HG03064 (cell line): ENCODE results near the gene FAM174C.
"Not testable (repeated sequence)": the region's sequence is repeated elsewhere in the genome, so short reads cannot be mapped to it uniquely, and the experiment has no call there.

Experiments
- ATAC-seq: cut with Tn5 transposase; IDR thresholded peaks from one replicate; pipeline ENCODE4 v1.9.1; 2021; ENCODE audit warnings: low read depth; ENCODE audit not compliant: unreplicated experiment

Gene FAM174C

DNA sequence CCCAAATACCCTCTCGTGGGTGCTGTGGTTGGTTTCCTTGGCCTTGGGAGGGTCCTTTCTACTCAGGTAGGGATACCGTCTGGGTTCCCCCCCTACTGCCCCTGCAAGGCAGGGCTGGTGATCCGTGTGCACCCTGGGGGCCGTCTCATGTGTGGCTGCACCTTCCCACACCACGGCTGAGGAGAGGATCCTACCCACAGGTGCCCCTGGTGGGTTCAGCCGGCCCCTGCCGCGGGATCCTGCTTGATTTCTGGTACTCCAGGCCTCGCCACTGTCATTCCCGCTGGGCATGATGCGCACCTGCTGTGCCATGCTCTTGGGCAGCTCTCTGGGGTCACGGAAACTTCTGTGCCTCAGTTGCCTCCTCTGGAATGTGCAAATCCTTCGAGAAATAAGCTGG lies 41.1 kb downstream of the FAM174C start:
- no peak for ATAC-seq

DNA sequence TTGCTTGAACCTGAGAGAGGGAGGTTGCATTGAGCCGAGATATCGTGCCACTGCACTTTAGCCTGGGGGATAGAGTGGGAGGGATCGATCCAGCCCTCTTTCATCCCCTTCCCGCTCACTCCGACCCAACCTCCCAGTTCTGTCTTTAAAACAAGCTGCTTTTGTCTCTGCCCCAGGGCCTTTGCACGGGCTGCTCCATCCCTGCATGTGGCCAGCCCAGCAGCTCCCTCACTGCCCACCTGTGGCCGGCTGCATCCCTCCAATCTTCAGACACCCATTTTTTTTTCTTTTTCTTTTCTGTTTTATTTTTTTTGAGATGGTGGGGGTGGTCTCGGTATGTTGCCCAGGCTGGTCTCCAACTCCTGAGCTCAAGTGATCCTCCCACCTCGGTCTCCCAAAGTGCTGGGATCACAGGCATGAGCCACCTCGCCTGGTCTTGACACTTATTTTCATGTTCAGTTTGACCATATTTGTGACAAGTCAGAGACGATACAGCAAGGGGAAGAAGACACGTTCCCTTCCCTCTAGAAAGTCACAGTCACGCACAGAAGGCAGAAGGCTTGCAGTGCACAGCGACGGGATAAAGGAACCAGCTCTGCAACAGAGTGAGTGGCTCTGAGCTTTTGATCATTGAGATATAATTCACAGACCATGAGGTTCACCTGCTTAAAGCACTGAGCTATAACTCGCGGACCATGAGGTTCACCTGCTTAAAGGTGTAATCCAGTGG lies 42.1 kb downstream of the FAM174C start:
- ATAC-seq = no peak

DNA sequence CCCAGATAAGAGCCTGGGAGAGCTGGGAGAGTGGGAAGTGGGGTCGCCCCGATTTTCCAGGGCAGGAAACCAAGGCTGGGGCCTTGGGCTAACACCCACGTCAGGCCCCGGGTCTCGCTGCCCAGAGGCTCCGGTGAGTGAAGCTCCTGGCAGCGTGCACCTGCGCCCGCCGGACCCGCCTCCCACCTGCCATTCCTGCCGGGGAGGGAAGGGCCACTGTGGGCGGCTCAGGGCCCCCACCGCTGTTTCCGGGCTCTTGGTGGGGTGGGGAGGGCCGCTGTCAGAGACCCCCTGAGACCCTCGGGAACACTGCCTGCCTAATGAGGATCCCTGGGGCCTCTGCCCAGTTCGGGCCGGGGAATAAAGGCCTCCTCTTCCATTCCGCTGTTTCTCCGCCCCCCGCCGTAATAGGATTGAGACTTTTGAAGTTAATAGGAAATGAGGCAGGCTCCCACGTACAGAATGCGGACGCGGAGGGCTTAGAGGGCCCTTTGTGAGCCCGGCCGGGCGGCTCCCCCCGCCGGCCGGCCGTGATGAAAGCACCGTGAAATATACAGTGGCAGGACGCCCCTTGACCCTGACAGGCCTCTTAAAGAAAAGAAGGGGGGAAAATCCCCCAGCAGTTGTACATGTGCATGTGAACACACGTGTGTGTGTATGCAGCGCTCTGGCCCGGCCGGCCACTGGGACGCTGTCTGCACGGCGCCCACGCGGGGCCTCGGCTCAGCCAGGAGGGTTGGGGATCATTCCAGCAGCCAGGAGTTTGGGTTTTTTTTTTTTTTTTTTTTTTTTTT lies 43.5 kb downstream of the FAM174C start:
- ATAC-seq = no peak

DNA sequence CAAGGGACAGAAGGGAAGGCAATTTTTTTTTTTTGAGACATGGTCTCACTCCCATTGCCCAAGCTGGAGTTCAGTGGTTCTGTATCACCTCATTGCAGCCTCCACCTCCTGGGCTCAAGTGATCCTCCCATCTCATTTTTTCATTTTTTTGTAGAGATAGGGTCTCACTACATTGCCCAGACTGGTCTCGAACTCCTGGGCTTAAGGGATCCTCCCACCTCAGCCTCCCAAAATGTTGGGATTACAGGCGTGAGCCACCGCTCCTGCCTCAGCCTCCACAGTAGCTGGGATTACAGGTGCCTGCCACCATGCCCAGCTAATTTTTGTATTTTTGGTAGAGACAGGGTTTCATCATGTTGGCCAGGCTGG lies 44.9 kb downstream of the FAM174C start:
- not testable (repeated sequence) for ATAC-seq

DNA sequence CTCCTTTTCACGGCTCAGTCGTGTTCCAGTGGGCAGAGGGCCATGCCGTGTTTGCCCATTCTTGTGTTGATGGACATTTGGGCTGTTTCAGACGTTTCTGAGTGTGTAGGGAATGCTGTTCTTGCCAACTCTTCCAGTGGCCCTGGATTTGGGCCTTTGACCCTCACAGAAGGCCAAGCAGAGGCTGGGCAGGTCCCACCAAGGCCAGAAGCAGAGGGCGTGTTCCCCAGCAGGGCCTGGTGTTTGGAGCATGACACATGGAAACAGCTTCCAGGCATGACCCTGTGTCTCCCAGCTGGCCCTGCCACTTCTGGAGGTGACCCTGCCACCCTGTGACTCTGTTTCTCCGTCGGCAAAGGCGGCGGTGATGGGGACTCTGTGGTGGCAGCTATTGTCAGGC lies 46.2 kb downstream of the FAM174C start:
- no peak for ATAC-seq

DNA sequence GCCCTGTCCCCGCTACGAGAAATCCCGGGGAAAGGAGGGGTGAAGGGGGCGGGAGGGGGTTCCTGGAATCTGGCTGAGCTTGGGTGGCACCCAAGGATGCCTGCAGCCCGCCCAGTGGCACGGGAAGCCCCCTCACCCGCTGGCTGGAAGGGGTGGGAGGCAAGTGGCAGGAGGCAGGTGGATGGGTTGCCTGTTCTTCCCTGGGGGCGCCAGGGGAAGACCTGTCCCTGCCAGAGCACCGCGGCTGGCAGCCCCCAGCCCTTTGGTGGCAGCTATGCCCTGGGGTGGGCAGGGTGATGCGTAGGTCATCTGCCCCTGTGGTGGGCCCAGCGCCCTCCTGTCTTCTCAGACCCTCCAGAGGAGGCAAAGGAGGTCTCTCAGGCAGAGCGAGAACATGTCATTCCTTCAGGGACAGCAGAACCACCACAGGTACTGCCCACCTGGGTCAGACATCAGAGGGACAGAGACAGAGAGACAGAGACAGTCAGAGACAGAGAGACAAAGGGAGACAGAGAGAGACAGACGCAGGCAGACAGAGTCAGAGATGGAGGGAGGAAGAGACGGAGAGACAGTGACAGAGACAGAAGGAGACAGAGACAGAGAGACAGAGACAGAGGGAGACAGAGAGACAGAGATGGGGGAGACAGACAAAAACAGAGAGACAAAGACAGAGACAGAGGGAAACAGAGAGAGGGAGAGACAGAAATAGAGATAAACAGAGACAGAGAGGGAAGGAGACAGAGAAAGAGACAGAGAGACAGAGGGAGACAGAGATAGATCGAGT lies 47.1 kb downstream of the FAM174C start:
- ATAC-seq = no peak

DNA sequence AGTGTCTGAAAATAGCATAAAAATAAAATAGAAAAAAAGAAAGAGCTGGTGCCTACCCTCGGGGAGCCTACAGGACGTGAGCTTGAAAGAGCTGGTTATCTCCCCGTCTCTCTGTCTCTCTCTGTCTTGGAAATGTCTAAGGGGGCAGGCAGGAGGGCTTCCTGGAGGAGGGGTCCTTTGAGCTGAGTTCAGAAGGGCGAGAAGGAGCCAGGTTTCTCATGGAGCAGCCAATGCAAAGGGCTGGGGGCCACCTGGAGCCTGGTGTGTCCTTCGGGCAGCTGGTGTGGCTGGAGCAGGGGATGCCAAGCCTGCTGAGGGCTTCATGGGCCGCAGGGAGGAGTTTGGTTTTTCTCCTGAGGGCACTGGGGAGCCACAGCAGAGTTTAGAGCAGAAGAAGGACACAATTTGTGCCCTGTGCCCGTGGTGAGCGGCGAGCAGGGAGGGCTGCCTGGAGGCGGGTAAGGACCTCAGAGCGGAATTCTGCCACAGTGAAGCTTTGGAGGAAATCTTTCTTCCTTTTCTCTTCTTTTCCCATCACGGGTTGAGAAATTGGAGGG lies 49.0 kb downstream of the FAM174C start:
- no peak for ATAC-seq

DNA sequence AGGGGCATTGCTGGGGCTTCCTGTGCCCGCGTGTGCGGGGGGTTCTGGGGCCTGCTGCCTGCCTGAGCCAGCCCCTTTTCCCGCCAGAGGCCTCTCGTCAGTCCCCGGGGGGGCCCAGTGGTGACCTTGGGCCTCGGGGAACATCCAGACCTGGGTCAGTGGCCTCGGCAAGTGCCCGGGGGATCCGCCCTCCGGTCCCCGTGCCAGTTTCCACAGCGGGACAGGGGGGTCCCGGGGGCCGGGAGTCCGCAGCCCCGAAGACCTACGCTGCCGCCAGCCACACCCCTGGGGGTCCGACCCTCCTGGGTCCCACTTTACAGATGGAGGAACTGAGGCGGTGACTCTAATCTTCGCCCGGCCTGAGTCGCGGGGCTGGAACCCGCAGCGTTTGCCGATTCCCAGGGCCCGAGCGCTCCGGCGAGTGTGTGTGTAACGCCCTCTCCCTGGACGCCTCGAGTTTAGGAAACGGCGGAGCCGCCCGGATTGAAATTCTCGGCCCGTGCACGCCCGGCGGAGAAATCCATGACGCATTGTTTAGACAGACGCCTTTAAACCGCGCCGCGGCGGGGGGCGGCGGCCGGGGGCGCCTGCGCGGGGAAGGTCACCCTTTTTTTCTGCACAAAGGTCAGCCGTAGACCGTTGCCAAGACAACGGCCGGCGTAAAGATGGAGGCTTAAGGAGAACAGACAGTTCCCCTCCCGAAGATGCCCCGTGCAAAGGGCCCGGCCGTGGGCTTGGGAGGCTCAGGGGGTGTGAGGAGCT lies 49.7 kb downstream of the FAM174C start:
- ATAC-seq = no peak

DNA sequence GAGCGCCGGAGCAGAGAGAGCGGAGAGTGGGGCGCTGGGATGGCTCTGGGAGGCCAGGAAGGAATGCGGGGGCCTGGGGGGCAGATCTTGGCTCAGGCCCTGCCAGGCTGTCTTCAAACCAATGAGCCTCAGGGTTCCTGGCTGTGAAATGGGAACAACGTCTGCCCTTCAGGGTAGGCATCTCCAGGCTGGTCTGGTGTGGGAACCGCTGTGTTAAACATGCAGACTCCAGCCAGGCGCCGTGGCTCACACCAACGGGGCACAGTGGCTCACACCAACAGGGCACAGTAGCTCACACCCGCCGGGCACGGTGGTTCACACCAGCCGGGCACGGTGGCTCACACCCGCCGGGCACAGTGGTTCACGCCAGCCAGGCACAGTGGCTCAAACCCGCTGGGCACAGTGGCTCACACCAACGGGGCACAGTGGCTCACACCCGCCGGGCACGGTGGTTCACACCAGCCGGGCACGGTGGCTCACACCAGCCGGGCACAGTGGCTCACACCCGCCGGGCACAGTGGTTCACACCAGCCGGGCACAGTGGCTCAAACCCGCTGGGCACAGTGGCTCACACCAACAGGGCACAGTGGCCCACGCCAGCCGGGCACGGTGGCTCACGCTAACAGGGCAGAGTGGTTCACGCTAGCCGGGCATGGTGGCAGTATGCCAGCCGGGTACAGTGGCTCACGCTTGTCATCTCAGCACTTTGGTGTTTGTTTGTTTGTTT lies 50.4 kb downstream of the FAM174C start:
- ATAC-seq = no peak

DNA sequence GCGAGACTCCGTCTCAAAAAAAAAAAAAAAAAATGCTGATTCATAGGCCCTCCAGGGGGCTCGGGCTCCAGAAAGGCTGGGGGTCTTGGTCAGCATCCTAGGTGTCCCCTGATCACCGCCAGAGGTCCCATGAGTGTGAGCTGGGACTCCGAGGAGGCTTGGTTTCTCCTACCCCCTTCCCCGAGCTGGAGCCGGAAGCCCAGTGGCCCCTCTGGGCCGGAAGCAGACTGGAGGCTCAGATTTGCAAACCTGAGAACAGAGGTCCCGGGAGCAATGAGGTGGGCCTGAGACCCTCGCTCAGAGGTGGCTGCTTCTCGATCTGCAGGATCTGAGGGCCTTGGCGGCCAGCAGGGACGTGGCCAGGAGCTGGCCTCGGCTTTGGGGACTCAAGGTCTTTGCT lies 51.8 kb downstream of the FAM174C start:
- no peak for ATAC-seq
